Right lobe of liver (tissue), 6 donors: ENCODE data around the gene IQCN. TPM values are rescaled to one million over a fixed set of nuclear protein-coding genes. Genes with fewer than 3 reads are reported as not detected.

ENCODE experiments used
- ATAC-seq, 4 donors: fragments of 200-7000 bp; cut with Tn5 transposase; one replicate each; pipeline ENCODE4 v1.9.1; 2020; ENCODE audit warnings: mild to moderate bottlenecking in 4 of 4, moderate library complexity in 4 of 4
- DNase-seq, 3 donors: peaks; one replicate each; pipeline ENCODE4 v3.0.0-alpha.2; 2020
- H3K27ac ChIP-seq, 3 donors: fragments of 200-600 bp; one replicate each; pipeline ENCODE4 v1.8.0; 2022
- H3K27me3 ChIP-seq, 2 donors: fragments of 200-600 bp; one replicate each; pipeline ENCODE4 v1.8.0; 2022
- H3K36me3 ChIP-seq, 4 donors: fragments of 200-600 bp; sonication (generic) in 1 of 4; one replicate each; pipeline versions ENCODE4 v1.5.1 to v1.8.0; 2017 to 2022; ENCODE audit warnings: control low read depth in 1 of 4
- H3K4me1 ChIP-seq, 4 donors: fragments of 200-600 bp; sonication (generic) in 1 of 4; one replicate each; pipeline versions ENCODE4 v1.5.1 to v1.8.0; 2017 to 2022; ENCODE audit warnings: control low read depth in 1 of 4
- H3K4me3 ChIP-seq, 3 donors: fragments of 200-600 bp; one replicate each; pipeline ENCODE4 v1.8.0; 2022
- H3K9me3 ChIP-seq, 4 donors: fragments of 200-600 bp; sonication (generic) in 1 of 4; one replicate each; pipeline versions ENCODE4 v1.5.1 to v1.8.0; 2017 to 2022; ENCODE audit warnings: control low read depth in 1 of 4
- CTCF ChIP-seq, 4 donors: fragments of 200-600 bp in 3 of 4; fragments of 450-650 bp in 1 of 4; IDR thresholded peaks; one replicate each; pipeline versions ENCODE4 v1.5.1 to v1.8.0; 2016 to 2022; ENCODE audit warnings: antibody characterized with exemption in 4 of 4, mild to moderate bottlenecking in 2 of 4
- POLR2A ChIP-seq: fragments of 450-650 bp; IDR thresholded peaks from one replicate; pipeline ENCODE4 v1.6.1; 2017; ENCODE audit warnings: antibody characterized with exemption, mild to moderate bottlenecking
- WGBS: methylation state at CpG from one replicate; pipeline ENCODE4 v1.1.6; 2018; ENCODE audit warnings: low coverage, low lambda C conversion rate; ENCODE audit not compliant: insufficient coverage; ENCODE audit errors: missing lambda C conversion rate; 5-methylcytosine and 5-hydroxymethylcytosine counted together
- intact Hi-C, 2 donors: fragments of 100-400 bp; cut with DNase I; formaldehyde crosslinking; loops; one replicate each; pipeline versions ENCODE4 v1.11.2 to v1.14.1; 2022
- total RNA-seq, 6 experiments: library from RNA; depleted of rRNA in 2 of 6; stranded (reverse); fragments of >200 nt in 2 of 6; fragmentation: NEBNext Ultra II Directional in 3 of 6; extraction: Animal tissue kit (Norgen Biotek cat#: 25700) in 3 of 6; gene quantifications; one replicate each; pipeline versions ENCODE4 v1.1.0 to v1.2.4, GENCODE V29; 2016 to 2023
- donor health status: DM: no; HTN: yes; CAD: no.
- donor health status: DM: no; HTN: no; CAD: no.
- donor health status: DM: no; HTN: no; CAD: no.
- donor health status: DM: no; HTN: yes; CAD: no.
- donor health status: DM: no; HTN: yes; CAD: no.

IQCN gene
- total RNA-seq, 6 experiments from 2014 or later = 0.82 to 5.3 (median 2.5) TPM

- TF ChIP-seq CTCF (IDR thresholded peaks at IDR 0.05) = no peak
- no peak for TF ChIP-seq POLR2A
- Histone ChIP-seq H3K27ac (no peak overlapping the region), H3K9me3 (no peaks in the 10 kb centered on the region), H3K4me3 (no peak overlapping the region), H3K36me3 (no peaks in the 10 kb centered on the region), H3K4me1 (no peaks in the 10 kb centered on the region), H3K27me3 (no peaks in the 10 kb centered on the region)
- no peak for DNase-seq
- ATAC-seq = no peak
- WGBS = 88% methylated on average over 1 of the region's 4 CpGs
- intact Hi-C loops = loop anchor here in 1 of 2 donors (5.0 kb wide), 1 partner anchor 41 kb away; no protein-coding TSS in a partner anchor
Measured at GRCh38 chr19:18253130-18253529, 21.1 kb downstream of the IQCN start.

- no peaks in the 10 kb centered on the region for H3K27me3 ChIP-seq
- WGBS = 50% methylated on average over 7 of the region's 7 CpGs
- no peak for ATAC-seq
- H3K4me1 ChIP-seq = no peaks in the 10 kb centered on the region
- no peaks in the 10 kb centered on the region for H3K9me3 ChIP-seq
- TF ChIP-seq CTCF (IDR thresholded peaks at IDR 0.05) (no peak), POLR2A (no peak)
- intact Hi-C loops = loop anchor here in 1 of 2 donors (5.0 kb wide), 1 partner anchor 40 kb away; no protein-coding TSS in a partner anchor
- no peak for DNase-seq
- H3K4me3 ChIP-seq = no peak overlapping the region
- H3K36me3 ChIP-seq = no peaks in the 10 kb centered on the region
- no peak overlapping the region for H3K27ac ChIP-seq
Measured at GRCh38 chr19:18252370-18252717, 21.9 kb downstream of the IQCN start.

GRCh38 chr19:18251587-18252369, 22.5 kb downstream of the IQCN start:
- no peaks in the 10 kb centered on the region for H3K9me3 ChIP-seq
- no peaks in the 10 kb centered on the region for H3K4me1 ChIP-seq
- no peak overlapping the region for H3K4me3 ChIP-seq
- peak; percentile 88 to 97 (median 89) for TF ChIP-seq CTCF (IDR thresholded peaks at IDR 0.05)
- no peak for TF ChIP-seq POLR2A
- no peaks in the 10 kb centered on the region for H3K27me3 ChIP-seq
- H3K27ac ChIP-seq = no peak overlapping the region
- H3K36me3 ChIP-seq = no peaks in the 10 kb centered on the region
- ATAC-seq (peak; percentile 82 to 94 (median 92)), DNase-seq (peak; percentile 57 to 73 (median 69))
- WGBS = 8% methylated on average over 20 of the region's 23 CpGs
- intact Hi-C loops = loop anchor here in 1 of 2 donors (5.0 kb wide), 1 partner anchor 39 kb away; no protein-coding TSS in a partner anchor

GRCh38 chr19:18249834-18250233, 24.4 kb downstream of the IQCN start:
- Histone ChIP-seq H3K9me3 (no peaks in the 10 kb centered on the region), H3K27ac (no peak overlapping the region), H3K4me3 (no peak overlapping the region), H3K4me1 (no peaks in the 10 kb centered on the region), H3K36me3 (no peaks in the 10 kb centered on the region), H3K27me3 (no peaks in the 10 kb centered on the region)
- intact Hi-C loops = loop anchor here (5.0 kb wide), 1 partner anchor 38 kb away; no protein-coding TSS in a partner anchor
- no peak for DNase-seq
- WGBS = 86% methylated on average over 4 of the region's 5 CpGs
- no peak for TF ChIP-seq CTCF (IDR thresholded peaks at IDR 0.05)
- no peak for TF ChIP-seq POLR2A
- ATAC-seq = no peak
